ENCODE results near the gene CDCA4. TPM values are rescaled to one million over a fixed set of nuclear protein-coding genes. Genes with fewer than 3 reads are reported as not detected.
A peak's percentile ranks its signal among the peaks of the same experiment; 100 is the strongest.

The CDCA4 gene
- total RNA-seq, 1 experiment from 2014 or later: 57.7 TPM

GRCh38 chr14:104996032-104996431 lies 24.9 kb downstream of the CDCA4 start:
- Mint-ChIP-seq H3K4me3 (peak overlapping the region in 1 of 2 experiments; percentile 42; a peak in 1 of 5 replicates), H3K27me3 (ENCODE audit: low read depth) (no peaks in the 10 kb centered on the region), H3K4me1 (no peaks in the 10 kb centered on the region), H3K27ac (no peak overlapping the region; a peak in 1 of 7 replicates), H3K9me3 (peaks cover 0 to 3% of the 10 kb centered on the region in 2 experiments; a peak in 2 of 5 replicates), H3K36me3 (ENCODE audit: insufficient read depth in 1 of 3, low read depth in 3 of 3) (peaks cover 4 to 16% (median 8%) of the 10 kb centered on the region in 3 experiments)
- H4K8ac ChIP-seq (replicated peaks; ENCODE audit: insufficient read length, low read depth, low read length): no peak overlapping the region
- no peak overlapping the region for H2BK12ac ChIP-seq (ENCODE audit: insufficient read length, low read depth, low read length)
- no peaks in the 10 kb centered on the region for H3K79me2 ChIP-seq (ENCODE audit: insufficient read depth, low read length)
- H3K18ac ChIP-seq (ENCODE audit: insufficient read length, low read depth, low read length): no peak overlapping the region
- no peaks in the 10 kb centered on the region for H3K27me3 ChIP-seq (ENCODE audit: insufficient read depth, low read length)
- no peak overlapping the region for H3K9ac ChIP-seq (ENCODE audit: extremely low read depth, insufficient read length, low read length)
- H3K27ac ChIP-seq (ENCODE audit: insufficient read length, low read depth, low read length): no peak overlapping the region
- H3K56ac ChIP-seq (ENCODE audit: insufficient read length, low read depth, low read length): no peak overlapping the region
- H4K91ac ChIP-seq (ENCODE audit: insufficient read length, low read depth, low read length): no peak overlapping the region
- no peak overlapping the region for H2BK5ac ChIP-seq (ENCODE audit: insufficient read length, low read length)
- TF ChIP-seq, protein P1, sequence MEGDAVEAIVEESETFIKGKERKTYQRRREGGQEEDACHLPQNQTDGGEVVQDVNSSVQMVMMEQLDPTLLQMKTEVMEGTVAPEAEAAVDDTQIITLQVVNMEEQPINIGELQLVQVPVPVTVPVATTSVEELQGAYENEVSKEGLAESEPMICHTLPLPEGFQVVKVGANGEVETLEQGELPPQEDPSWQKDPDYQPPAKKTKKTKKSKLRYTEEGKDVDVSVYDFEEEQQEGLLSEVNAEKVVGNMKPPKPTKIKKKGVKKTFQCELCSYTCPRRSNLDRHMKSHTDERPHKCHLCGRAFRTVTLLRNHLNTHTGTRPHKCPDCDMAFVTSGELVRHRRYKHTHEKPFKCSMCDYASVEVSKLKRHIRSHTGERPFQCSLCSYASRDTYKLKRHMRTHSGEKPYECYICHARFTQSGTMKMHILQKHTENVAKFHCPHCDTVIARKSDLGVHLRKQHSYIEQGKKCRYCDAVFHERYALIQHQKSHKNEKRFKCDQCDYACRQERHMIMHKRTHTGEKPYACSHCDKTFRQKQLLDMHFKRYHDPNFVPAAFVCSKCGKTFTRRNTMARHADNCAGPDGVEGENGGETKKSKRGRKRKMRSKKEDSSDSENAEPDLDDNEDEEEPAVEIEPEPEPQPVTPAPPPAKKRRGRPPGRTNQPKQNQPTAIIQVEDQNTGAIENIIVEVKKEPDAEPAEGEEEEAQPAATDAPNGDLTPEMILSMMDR (conservative IDR thresholded peaks at IDR 0.05): no peak
- H3K79me1 ChIP-seq (ENCODE audit: insufficient read depth, low read depth, low read length, poor library complexity, severe bottlenecking): no peaks in the 10 kb centered on the region
- no peak overlapping the region for H3K4me2 ChIP-seq (ENCODE audit: insufficient read depth, insufficient read length, low read length)
- H2BK20ac ChIP-seq (ENCODE audit: low read depth, low read length, poor library complexity, severe bottlenecking): no peak overlapping the region
- H3K4ac ChIP-seq (ENCODE audit: low read depth, low read length): no peak overlapping the region
- H3T11ph ChIP-seq (ENCODE audit: low read length): no peak overlapping the region
- H3K14ac ChIP-seq (ENCODE audit: insufficient read depth, low read length): no peak overlapping the region; the same call in 1 of the 2 replicates
- no peak overlapping the region for H2AFZ ChIP-seq (ENCODE audit: low read length)
- H4K5ac ChIP-seq (ENCODE audit: insufficient read length, low read depth, low read length): no peak overlapping the region
- no peak overlapping the region for H2BK15ac ChIP-seq (ENCODE audit: low read depth, low read length)
- WGBS (ENCODE audit: extremely low coverage, insufficient read length, low lambda C conversion rate): no CpG with 5 or more reads among the region's 5 CpGs
- H3K9me3 ChIP-seq (ENCODE audit: control insufficient read depth, low read depth, low read length): no peaks in the 10 kb centered on the region
- no peak for DNase-seq
- no peak overlapping the region for H2BK120ac ChIP-seq (ENCODE audit: low read depth, low read length, poor library complexity, severe bottlenecking)
- H4K20me1 ChIP-seq (ENCODE audit: control insufficient read depth, insufficient read depth, insufficient read length): no peaks in the 10 kb centered on the region
- no peak overlapping the region for H3K23ac ChIP-seq (ENCODE audit: insufficient read length, low read depth, low read length)
- no peak overlapping the region for H2AK5ac ChIP-seq (ENCODE audit: insufficient read length, low read length)
- no peaks in the 10 kb centered on the region for H3K23me2 ChIP-seq (ENCODE audit: insufficient read length, low read depth, low read length, poor library complexity, severe bottlenecking)
- H3K4me1 ChIP-seq (ENCODE audit: insufficient read depth, low read length): no peaks in the 10 kb centered on the region
